H9 (cell line): ENCODE measurements around the gene NRCAM. TPM values are rescaled to one million over a fixed set of nuclear protein-coding genes. Genes with fewer than 3 reads are reported as not detected.

Source experiments
- DNase-seq: peaks from one replicate; pipeline ENCODE4 v3.0.0-alpha.2; 2017
- H2AFZ ChIP-seq: one replicate; pipeline ENCODE4 v1.6.1; 2013; ENCODE audit warnings: mild to moderate bottlenecking, low read length, control low read depth, moderate library complexity
- H2AK5ac ChIP-seq: 2 replicates; pipeline ENCODE4 v1.6.1; 2013; ENCODE audit warnings: low read length, control low read depth, mixed read lengths; ENCODE audit not compliant: insufficient read length
- H2BK120ac ChIP-seq: one replicate; pipeline ENCODE4 v1.6.1; 2013; ENCODE audit warnings: low read depth, mild to moderate bottlenecking, low read length, control low read depth, inconsistent platforms; ENCODE audit not compliant: poor library complexity, severe bottlenecking
- H2BK12ac ChIP-seq: 2 replicates; pipeline ENCODE4 v1.6.1; 2013; ENCODE audit warnings: low read length, control low read depth, mixed read lengths, low read depth; ENCODE audit not compliant: insufficient read length
- H2BK15ac ChIP-seq: 2 replicates; pipeline ENCODE4 v1.6.1; 2013; ENCODE audit warnings: low read depth, low read length, control low read depth
- H2BK20ac ChIP-seq: one replicate; pipeline ENCODE4 v1.6.1; 2013; ENCODE audit warnings: low read depth, mild to moderate bottlenecking, low read length, control low read depth, inconsistent platforms; ENCODE audit not compliant: poor library complexity, severe bottlenecking
- H2BK5ac ChIP-seq: 2 replicates; pipeline ENCODE4 v1.6.1; 2013; ENCODE audit warnings: low read length, control low read depth, mixed read lengths; ENCODE audit not compliant: insufficient read length
- H3K14ac ChIP-seq: 2 replicates; pipeline ENCODE4 v1.6.1; 2013; ENCODE audit warnings: low read length, control low read depth; ENCODE audit not compliant: insufficient read depth
- H3K18ac ChIP-seq: 2 replicates; pipeline ENCODE4 v1.6.1; 2013; ENCODE audit warnings: low read depth, mild to moderate bottlenecking, mixed read lengths, low read length, control low read depth; ENCODE audit not compliant: insufficient read length
- H3K23ac ChIP-seq: 2 replicates; pipeline ENCODE4 v1.6.1; 2013; ENCODE audit warnings: low read length, control low read depth, mixed read lengths, low read depth; ENCODE audit not compliant: insufficient read length
- H3K23me2 ChIP-seq: 2 replicates; pipeline ENCODE4 v1.6.1; 2013; ENCODE audit warnings: low read depth, mild to moderate bottlenecking, mixed read lengths, low read length, control low read depth; ENCODE audit not compliant: insufficient read length, poor library complexity, severe bottlenecking
- H3K27ac ChIP-seq: 2 replicates; pipeline ENCODE4 v1.5.1; 2013; ENCODE audit warnings: low read length, control low read depth, mixed read lengths, low read depth; ENCODE audit not compliant: insufficient read length
- H3K27me3 ChIP-seq: 2 replicates; pipeline ENCODE4 v1.6.1; 2013; ENCODE audit warnings: low read length, control low read depth, inconsistent platforms; ENCODE audit not compliant: insufficient read depth
- H3K4ac ChIP-seq: 2 replicates; pipeline ENCODE4 v1.6.1; 2013; ENCODE audit warnings: low read depth, mild to moderate bottlenecking, control low read depth, inconsistent platforms, low read length, moderate library complexity
- H3K4me1 ChIP-seq: 2 replicates; pipeline ENCODE4 v1.6.1; 2013; ENCODE audit warnings: low read length, control low read depth, inconsistent platforms; ENCODE audit not compliant: insufficient read depth
- H3K4me2 ChIP-seq: 2 replicates; pipeline ENCODE4 v1.6.1; 2013; ENCODE audit warnings: low read length, control low read depth, mixed read lengths; ENCODE audit not compliant: insufficient read length, insufficient read depth
- H3K56ac ChIP-seq: 2 replicates; pipeline ENCODE4 v1.6.1; 2013; ENCODE audit warnings: low read depth, mild to moderate bottlenecking, mixed read lengths, low read length, control low read depth; ENCODE audit not compliant: insufficient read length
- H3K79me1 ChIP-seq: 2 replicates; pipeline ENCODE4 v1.6.1; 2013; ENCODE audit warnings: low read depth, mild to moderate bottlenecking, moderate library complexity, low read length, control low read depth, inconsistent platforms; ENCODE audit not compliant: insufficient read depth, poor library complexity, severe bottlenecking
- H3K79me2 ChIP-seq: 2 replicates; pipeline ENCODE4 v1.6.1; 2013; ENCODE audit warnings: low read length, control low read depth, inconsistent platforms; ENCODE audit not compliant: insufficient read depth
- H3K9ac ChIP-seq: 2 replicates; pipeline ENCODE4 v1.6.1; 2013; ENCODE audit warnings: low read length, control low read depth, mixed read lengths; ENCODE audit not compliant: insufficient read length; ENCODE audit errors: extremely low read depth
- H3K9me3 ChIP-seq: one replicate; pipeline ENCODE4 v1.6.1; 2013; ENCODE audit warnings: low read depth, low read length, inconsistent platforms; ENCODE audit not compliant: control insufficient read depth
- H3T11ph ChIP-seq: one replicate; pipeline ENCODE4 v1.6.1; 2013; ENCODE audit warnings: mild to moderate bottlenecking, low read length, control low read depth, inconsistent platforms
- H4K20me1 ChIP-seq: one replicate; pipeline ENCODE4 v1.6.1; 2013; ENCODE audit not compliant: control insufficient read depth, insufficient read length, insufficient read depth
- H4K5ac ChIP-seq: 2 replicates; pipeline ENCODE4 v1.6.1; 2013; ENCODE audit warnings: low read depth, mild to moderate bottlenecking, mixed read lengths, low read length, control low read depth; ENCODE audit not compliant: insufficient read length
- H4K8ac ChIP-seq: replicated peaks from 2 replicates; pipeline ENCODE4 v1.6.1; 2013; ENCODE audit warnings: low read length, control low read depth, mixed read lengths, low read depth; ENCODE audit not compliant: insufficient read length
- H4K91ac ChIP-seq: 2 replicates; pipeline ENCODE4 v1.6.1; 2013; ENCODE audit warnings: low read depth, mild to moderate bottlenecking, moderate library complexity, mixed read lengths, low read length, control low read depth; ENCODE audit not compliant: insufficient read length
- H3K27ac Mint-ChIP-seq, 3 experiments: 2 replicates in 2 of 3; 3 replicates in 1 of 3; pipeline ENCODE4 v1.8.0; 2020 to 2021; ENCODE audit warnings: mixed read lengths in 3 of 3, mild to moderate bottlenecking in 1 of 3, moderate library complexity in 1 of 3
- H3K27me3 Mint-ChIP-seq: 2 replicates; pipeline ENCODE4 v1.8.0; 2021; ENCODE audit warnings: low read depth, mild to moderate bottlenecking, moderate library complexity, mixed read lengths
- H3K36me3 Mint-ChIP-seq, 3 experiments: 2 replicates in 2 of 3; 3 replicates in 1 of 3; pipeline ENCODE4 v1.8.0; 2020 to 2021; ENCODE audit warnings: low read depth in 3 of 3, mixed read lengths in 3 of 3; ENCODE audit not compliant: insufficient read depth in 1 of 3
- H3K4me1 Mint-ChIP-seq, 2 experiments: 2 replicates each; pipeline ENCODE4 v1.8.0; 2020; ENCODE audit warnings: mixed read lengths in 2 of 2
- H3K4me3 Mint-ChIP-seq, 2 experiments: 2 replicates in 1 of 2; 3 replicates in 1 of 2; pipeline ENCODE4 v1.8.0; 2020 to 2021; ENCODE audit warnings: mild to moderate bottlenecking in 2 of 2, mixed read lengths in 2 of 2, moderate library complexity in 1 of 2
- H3K9me3 Mint-ChIP-seq, 2 experiments: 2 replicates in 1 of 2; 3 replicates in 1 of 2; pipeline ENCODE4 v1.8.0; 2020; ENCODE audit warnings: mild to moderate bottlenecking in 2 of 2, mixed read lengths in 2 of 2, moderate library complexity in 1 of 2
- CTCF ChIP-seq: fragments of 200-600 bp; sonication (generic); conservative IDR thresholded peaks from 3 replicates; pipeline ENCODE4 v1.8.0; 2021; ENCODE audit warnings: antibody characterized with exemption, mild to moderate bottlenecking
- WGBS: extraction: QIAGEN DNeasy Blood & Tissue Kit; methylation state at CpG from one replicate; pipeline ENCODE4 v1.1.7; 2013; ENCODE audit warnings: missing lambda C conversion rate, low lambda C conversion rate, mixed read lengths; ENCODE audit not compliant: insufficient read length; ENCODE audit errors: extremely low coverage; 5-methylcytosine and 5-hydroxymethylcytosine counted together
- total RNA-seq: library from RNA; stranded (reverse); gene quantifications from 2 replicates; pipeline ENCODE4 v1.2.1, GENCODE V29; 2021

Gene NRCAM
- total RNA-seq, 1 experiment from 2014 or later = 2.3 TPM

GRCh38 chr7:108239501-108240225 is 216.6 kb downstream of the NRCAM start:
- H3K4me1 ChIP-seq = peaks cover 15% of the 10 kb centered on the region
- no peaks in the 10 kb centered on the region for H3K79me2 ChIP-seq
- Mint-ChIP-seq H3K4me1 (peaks cover 51 to 52% of the 10 kb centered on the region in 2 experiments), H3K4me3 (no peak overlapping the region), H3K36me3 (no peaks in the 10 kb centered on the region), H3K27ac (peak overlapping the region; percentile 76 to 97 (median 89); a peak in 6 of 7 replicates), H3K27me3 (no peaks in the 10 kb centered on the region), H3K9me3 (no peaks in the 10 kb centered on the region)
- no peaks in the 10 kb centered on the region for H3K9me3 ChIP-seq
- no peak overlapping the region for H3K27ac ChIP-seq
- no peak overlapping the region for H2BK12ac ChIP-seq
- H2AFZ ChIP-seq = no peak overlapping the region
- DNase-seq = no peak
- no peak overlapping the region for H4K91ac ChIP-seq
- no peak overlapping the region for H3K9ac ChIP-seq
- no peak for TF ChIP-seq CTCF
- H3T11ph ChIP-seq = no peak overlapping the region
- no peaks in the 10 kb centered on the region for H3K27me3 ChIP-seq
- no peak overlapping the region for H2AK5ac ChIP-seq
- no peak overlapping the region for H2BK120ac ChIP-seq
- H3K56ac ChIP-seq = no peak overlapping the region
- no peaks in the 10 kb centered on the region for H4K20me1 ChIP-seq
- no peaks in the 10 kb centered on the region for H3K23me2 ChIP-seq
- WGBS = 100% methylated on average over 2 of the region's 11 CpGs
- no peak overlapping the region for H3K18ac ChIP-seq
- H4K5ac ChIP-seq = no peak overlapping the region
- H3K14ac ChIP-seq = no peak overlapping the region
- no peak overlapping the region for H3K23ac ChIP-seq
- H3K4me2 ChIP-seq = no peak overlapping the region
- H3K79me1 ChIP-seq = no peaks in the 10 kb centered on the region
- H3K4ac ChIP-seq = no peak overlapping the region
- no peak overlapping the region for H2BK20ac ChIP-seq
- H2BK5ac ChIP-seq = no peak overlapping the region
- H4K8ac ChIP-seq = no peak overlapping the region
- H2BK15ac ChIP-seq = no peak overlapping the region
